H9 (cell line): Measurements from ENCODE around the gene ABCA7. TPM values are rescaled to one million over a fixed set of nuclear protein-coding genes. Genes with fewer than 3 reads are reported as not detected.
"Not testable (repeated sequence)": the region's sequence is repeated elsewhere in the genome, so short reads cannot be mapped to it uniquely, and the experiment has no call there.

Source experiments
- DNase-seq: peaks from one replicate; pipeline ENCODE4 v3.0.0-alpha.2; 2017
- H2AFZ ChIP-seq: one replicate; pipeline ENCODE4 v1.6.1; 2013; ENCODE audit warnings: mild to moderate bottlenecking, low read length, control low read depth, moderate library complexity
- H2AK5ac ChIP-seq: 2 replicates; pipeline ENCODE4 v1.6.1; 2013; ENCODE audit warnings: low read length, control low read depth, mixed read lengths; ENCODE audit not compliant: insufficient read length
- H2BK120ac ChIP-seq: one replicate; pipeline ENCODE4 v1.6.1; 2013; ENCODE audit warnings: low read depth, mild to moderate bottlenecking, low read length, control low read depth, inconsistent platforms; ENCODE audit not compliant: poor library complexity, severe bottlenecking
- H2BK12ac ChIP-seq: 2 replicates; pipeline ENCODE4 v1.6.1; 2013; ENCODE audit warnings: low read length, control low read depth, mixed read lengths, low read depth; ENCODE audit not compliant: insufficient read length
- H2BK15ac ChIP-seq: 2 replicates; pipeline ENCODE4 v1.6.1; 2013; ENCODE audit warnings: low read depth, low read length, control low read depth
- H2BK20ac ChIP-seq: one replicate; pipeline ENCODE4 v1.6.1; 2013; ENCODE audit warnings: low read depth, mild to moderate bottlenecking, low read length, control low read depth, inconsistent platforms; ENCODE audit not compliant: poor library complexity, severe bottlenecking
- H2BK5ac ChIP-seq: 2 replicates; pipeline ENCODE4 v1.6.1; 2013; ENCODE audit warnings: low read length, control low read depth, mixed read lengths; ENCODE audit not compliant: insufficient read length
- H3K14ac ChIP-seq: 2 replicates; pipeline ENCODE4 v1.6.1; 2013; ENCODE audit warnings: low read length, control low read depth; ENCODE audit not compliant: insufficient read depth
- H3K18ac ChIP-seq: 2 replicates; pipeline ENCODE4 v1.6.1; 2013; ENCODE audit warnings: low read depth, mild to moderate bottlenecking, mixed read lengths, low read length, control low read depth; ENCODE audit not compliant: insufficient read length
- H3K23ac ChIP-seq: 2 replicates; pipeline ENCODE4 v1.6.1; 2013; ENCODE audit warnings: low read length, control low read depth, mixed read lengths, low read depth; ENCODE audit not compliant: insufficient read length
- H3K23me2 ChIP-seq: 2 replicates; pipeline ENCODE4 v1.6.1; 2013; ENCODE audit warnings: low read depth, mild to moderate bottlenecking, mixed read lengths, low read length, control low read depth; ENCODE audit not compliant: insufficient read length, poor library complexity, severe bottlenecking
- H3K27ac ChIP-seq: 2 replicates; pipeline ENCODE4 v1.5.1; 2013; ENCODE audit warnings: low read length, control low read depth, mixed read lengths, low read depth; ENCODE audit not compliant: insufficient read length
- H3K27me3 ChIP-seq: 2 replicates; pipeline ENCODE4 v1.6.1; 2013; ENCODE audit warnings: low read length, control low read depth, inconsistent platforms; ENCODE audit not compliant: insufficient read depth
- H3K4ac ChIP-seq: 2 replicates; pipeline ENCODE4 v1.6.1; 2013; ENCODE audit warnings: low read depth, mild to moderate bottlenecking, control low read depth, inconsistent platforms, low read length, moderate library complexity
- H3K4me1 ChIP-seq: 2 replicates; pipeline ENCODE4 v1.6.1; 2013; ENCODE audit warnings: low read length, control low read depth, inconsistent platforms; ENCODE audit not compliant: insufficient read depth
- H3K4me2 ChIP-seq: 2 replicates; pipeline ENCODE4 v1.6.1; 2013; ENCODE audit warnings: low read length, control low read depth, mixed read lengths; ENCODE audit not compliant: insufficient read length, insufficient read depth
- H3K56ac ChIP-seq: 2 replicates; pipeline ENCODE4 v1.6.1; 2013; ENCODE audit warnings: low read depth, mild to moderate bottlenecking, mixed read lengths, low read length, control low read depth; ENCODE audit not compliant: insufficient read length
- H3K79me1 ChIP-seq: 2 replicates; pipeline ENCODE4 v1.6.1; 2013; ENCODE audit warnings: low read depth, mild to moderate bottlenecking, moderate library complexity, low read length, control low read depth, inconsistent platforms; ENCODE audit not compliant: insufficient read depth, poor library complexity, severe bottlenecking
- H3K79me2 ChIP-seq: 2 replicates; pipeline ENCODE4 v1.6.1; 2013; ENCODE audit warnings: low read length, control low read depth, inconsistent platforms; ENCODE audit not compliant: insufficient read depth
- H3K9ac ChIP-seq: 2 replicates; pipeline ENCODE4 v1.6.1; 2013; ENCODE audit warnings: low read length, control low read depth, mixed read lengths; ENCODE audit not compliant: insufficient read length; ENCODE audit errors: extremely low read depth
- H3K9me3 ChIP-seq: one replicate; pipeline ENCODE4 v1.6.1; 2013; ENCODE audit warnings: low read depth, low read length, inconsistent platforms; ENCODE audit not compliant: control insufficient read depth
- H3T11ph ChIP-seq: one replicate; pipeline ENCODE4 v1.6.1; 2013; ENCODE audit warnings: mild to moderate bottlenecking, low read length, control low read depth, inconsistent platforms
- H4K20me1 ChIP-seq: one replicate; pipeline ENCODE4 v1.6.1; 2013; ENCODE audit not compliant: control insufficient read depth, insufficient read length, insufficient read depth
- H4K5ac ChIP-seq: 2 replicates; pipeline ENCODE4 v1.6.1; 2013; ENCODE audit warnings: low read depth, mild to moderate bottlenecking, mixed read lengths, low read length, control low read depth; ENCODE audit not compliant: insufficient read length
- H4K8ac ChIP-seq: replicated peaks from 2 replicates; pipeline ENCODE4 v1.6.1; 2013; ENCODE audit warnings: low read length, control low read depth, mixed read lengths, low read depth; ENCODE audit not compliant: insufficient read length
- H4K91ac ChIP-seq: 2 replicates; pipeline ENCODE4 v1.6.1; 2013; ENCODE audit warnings: low read depth, mild to moderate bottlenecking, moderate library complexity, mixed read lengths, low read length, control low read depth; ENCODE audit not compliant: insufficient read length
- H3K27ac Mint-ChIP-seq, 3 experiments: 2 replicates in 2 of 3; 3 replicates in 1 of 3; pipeline ENCODE4 v1.8.0; 2020 to 2021; ENCODE audit warnings: mixed read lengths in 3 of 3, mild to moderate bottlenecking in 1 of 3, moderate library complexity in 1 of 3
- H3K27me3 Mint-ChIP-seq: 2 replicates; pipeline ENCODE4 v1.8.0; 2021; ENCODE audit warnings: low read depth, mild to moderate bottlenecking, moderate library complexity, mixed read lengths
- H3K36me3 Mint-ChIP-seq, 3 experiments: 2 replicates in 2 of 3; 3 replicates in 1 of 3; pipeline ENCODE4 v1.8.0; 2020 to 2021; ENCODE audit warnings: low read depth in 3 of 3, mixed read lengths in 3 of 3; ENCODE audit not compliant: insufficient read depth in 1 of 3
- H3K4me1 Mint-ChIP-seq, 2 experiments: 2 replicates each; pipeline ENCODE4 v1.8.0; 2020; ENCODE audit warnings: mixed read lengths in 2 of 2
- H3K4me3 Mint-ChIP-seq, 2 experiments: 2 replicates in 1 of 2; 3 replicates in 1 of 2; pipeline ENCODE4 v1.8.0; 2020 to 2021; ENCODE audit warnings: mild to moderate bottlenecking in 2 of 2, mixed read lengths in 2 of 2, moderate library complexity in 1 of 2
- H3K9me3 Mint-ChIP-seq, 2 experiments: 2 replicates in 1 of 2; 3 replicates in 1 of 2; pipeline ENCODE4 v1.8.0; 2020; ENCODE audit warnings: mild to moderate bottlenecking in 2 of 2, mixed read lengths in 2 of 2, moderate library complexity in 1 of 2
- CTCF ChIP-seq: fragments of 200-600 bp; sonication (generic); conservative IDR thresholded peaks from 3 replicates; pipeline ENCODE4 v1.8.0; 2021; ENCODE audit warnings: antibody characterized with exemption, mild to moderate bottlenecking
- WGBS: extraction: QIAGEN DNeasy Blood & Tissue Kit; methylation state at CpG from one replicate; pipeline ENCODE4 v1.1.7; 2013; ENCODE audit warnings: missing lambda C conversion rate, low lambda C conversion rate, mixed read lengths; ENCODE audit not compliant: insufficient read length; ENCODE audit errors: extremely low coverage; 5-methylcytosine and 5-hydroxymethylcytosine counted together
- total RNA-seq: library from RNA; stranded (reverse); gene quantifications from 2 replicates; pipeline ENCODE4 v1.2.1, GENCODE V29; 2021

ABCA7 gene
- total RNA-seq, 1 experiment from 2014 or later, result 34.6 TPM

- Mint-ChIP-seq H3K4me3 (no peak overlapping the region), H3K27me3 (peaks cover 2% of the 10 kb centered on the region), H3K4me1 (peaks cover 0 to 9% of the 10 kb centered on the region in 2 experiments; a peak in 2 of 4 replicates), H3K36me3 (peaks cover 4 to 18% (median 15%) of the 10 kb centered on the region in 3 experiments; a peak in 5 of 7 replicates), H3K27ac (no peak overlapping the region), H3K9me3 (no peaks in the 10 kb centered on the region)
- no peak overlapping the region for H4K91ac ChIP-seq
- no peak overlapping the region for H2BK12ac ChIP-seq
- H4K5ac ChIP-seq, result no peak overlapping the region
- no peak overlapping the region for H3K4me2 ChIP-seq
- H3K4ac ChIP-seq, result no peak overlapping the region
- no peaks in the 10 kb centered on the region for H3K23me2 ChIP-seq
- H3K79me1 ChIP-seq, result no peaks in the 10 kb centered on the region
- no peak overlapping the region for H3K56ac ChIP-seq
- no peak overlapping the region for H3T11ph ChIP-seq
- no peaks in the 10 kb centered on the region for H3K79me2 ChIP-seq
- no peak overlapping the region for H2AK5ac ChIP-seq
- H4K8ac ChIP-seq, result no peak overlapping the region
- H3K18ac ChIP-seq, result no peak overlapping the region
- no peak overlapping the region for H3K27ac ChIP-seq
- no CpG with 5 or more reads among the region's 25 CpGs for WGBS
- H3K27me3 ChIP-seq, result no peaks in the 10 kb centered on the region
- no peak overlapping the region for H2BK15ac ChIP-seq
- H3K4me1 ChIP-seq, result no peaks in the 10 kb centered on the region
- H2AFZ ChIP-seq, result no peak overlapping the region
- no peaks in the 10 kb centered on the region for H3K9me3 ChIP-seq
- H3K23ac ChIP-seq, result no peak overlapping the region
- H4K20me1 ChIP-seq, result no peaks in the 10 kb centered on the region
- no peak overlapping the region for H2BK5ac ChIP-seq
- TF ChIP-seq CTCF, result no peak
- no peak for DNase-seq
- no peak overlapping the region for H2BK120ac ChIP-seq
- no peak overlapping the region for H3K9ac ChIP-seq
- no peak overlapping the region for H3K14ac ChIP-seq
- H2BK20ac ChIP-seq, result no peak overlapping the region
Measured at GRCh38 chr19:1113986-1114483, 74.1 kb downstream of the ABCA7 start.

GRCh38 chr19:1114728-1115127, 74.8 kb downstream of the ABCA7 start:
- not testable (repeated sequence) for H3K4ac ChIP-seq, H3K4me1 Mint-ChIP-seq

More at GRCh38 chr19:1114728-1115127, 74.8 kb downstream of the ABCA7 start:
- H3K27ac ChIP-seq, H2BK20ac ChIP-seq, H3K9me3 Mint-ChIP-seq, H3K79me1 ChIP-seq, H3K14ac ChIP-seq, H3K18ac ChIP-seq, H2BK120ac ChIP-seq, H2AK5ac ChIP-seq, H3K4me1 ChIP-seq, H4K91ac ChIP-seq, H3K4me3 Mint-ChIP-seq, H3T11ph ChIP-seq, H2BK5ac ChIP-seq, H3K56ac ChIP-seq, H3K23me2 ChIP-seq, H3K9me3 ChIP-seq, H4K5ac ChIP-seq, H2AFZ ChIP-seq, H4K8ac ChIP-seq, H3K27ac Mint-ChIP-seq, H3K27me3 Mint-ChIP-seq, H3K9ac ChIP-seq, H4K20me1 ChIP-seq, H2BK15ac ChIP-seq, H3K4me2 ChIP-seq, H3K23ac ChIP-seq, H3K27me3 ChIP-seq, H3K79me2 ChIP-seq, H2BK12ac ChIP-seq, DNase-seq: not testable (repeated sequence)
- WGBS, result no CpG with 5 or more reads among the region's 9 CpGs
- peaks cover 4 to 18% (median 15%) of the 10 kb centered on the region in 3 experiments; a peak in 5 of 7 replicates for H3K36me3 Mint-ChIP-seq
